Superior temporal gyrus (tissue), 1 donor: ENCODE measurements around the gene BLOC1S5.
"Not testable (repeated sequence)": the region's sequence is repeated elsewhere in the genome, so short reads cannot be mapped to it uniquely, and the experiment has no call there.

Experiments used
- DNase-seq: peaks from one replicate; pipeline ENCODE4 v3.0.0-alpha.2; 2016; ENCODE audit errors: extremely low spot score

BLOC1S5 gene

GRCh38 chr6:8080362-8081151 is 16.4 kb upstream of the BLOC1S5 start:
- no peak for DNase-seq

- DNase-seq = no peak
Measured at GRCh38 chr6:8079126-8079525, 14.9 kb upstream of the BLOC1S5 start.

GRCh38 chr6:8077991-8078390 is 13.8 kb upstream of the BLOC1S5 start:
- no peak for DNase-seq

GRCh38 chr6:8075704-8076103 is 11.5 kb upstream of the BLOC1S5 start:
- no peak for DNase-seq

DNA sequence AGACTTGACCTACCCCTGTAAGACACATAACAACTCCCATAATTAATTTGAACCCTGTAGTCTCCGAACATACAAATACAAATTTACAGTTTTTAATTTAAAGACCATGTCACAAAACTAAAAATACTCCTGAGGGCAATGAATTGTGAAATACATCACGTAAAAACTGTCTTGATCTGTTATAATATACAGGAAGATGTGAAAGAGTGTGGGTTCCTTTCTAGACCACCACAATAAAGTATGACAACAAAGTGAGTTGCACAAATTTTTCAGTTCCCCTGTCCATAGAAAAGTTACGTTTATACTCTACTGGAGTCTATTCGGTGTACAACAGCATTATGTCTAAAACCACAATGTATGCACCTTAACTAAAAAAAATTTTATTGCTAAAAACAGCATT is 11.0 kb upstream of the BLOC1S5 start:
- no peak for DNase-seq

DNA sequence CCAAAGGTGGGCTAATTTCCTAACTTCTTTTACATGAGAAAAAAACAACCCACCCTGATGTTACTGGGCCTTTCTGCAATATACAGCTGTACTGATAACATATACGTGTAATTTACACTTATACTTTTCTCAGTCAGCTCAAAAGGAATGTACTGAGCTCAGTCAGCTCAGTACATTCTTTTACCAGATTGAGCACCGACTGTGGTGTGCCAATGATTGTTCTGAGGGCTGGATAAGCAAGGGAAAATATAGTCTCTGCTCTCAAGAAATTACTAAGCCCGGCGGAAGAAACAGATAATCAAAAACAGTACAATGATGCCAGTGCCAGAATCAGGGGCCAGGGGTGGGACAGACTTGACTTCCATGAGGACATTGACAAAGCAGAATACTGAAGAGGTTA is 10.0 kb upstream of the BLOC1S5 start:
- no peak for DNase-seq

GRCh38 chr6:8073758-8074157 is 9.6 kb upstream of the BLOC1S5 start:
- DNase-seq = no peak

DNA sequence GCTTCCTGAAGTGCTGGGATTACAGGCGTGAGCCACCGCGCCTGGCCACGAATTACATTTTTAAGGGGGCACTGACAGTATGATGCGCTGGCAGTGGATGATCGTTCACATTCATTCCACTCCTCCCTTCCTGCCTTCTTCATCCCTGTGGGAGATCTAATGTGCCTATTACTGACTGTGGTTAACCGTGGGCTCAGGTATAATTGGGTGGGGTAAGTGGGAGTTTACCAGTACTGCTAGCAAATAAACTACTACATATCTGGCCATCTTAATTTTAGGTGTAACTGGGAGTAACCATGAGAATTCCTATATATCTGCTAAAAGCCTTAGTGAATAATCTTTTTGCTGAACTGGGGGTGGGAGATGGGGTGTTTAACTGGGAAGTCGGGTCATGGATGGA is 6.5 kb upstream of the BLOC1S5 start:
- DNase-seq = no peak

- no peak for DNase-seq
Measured at GRCh38 chr6:8069631-8070284, 5.6 kb upstream of the BLOC1S5 start.

GRCh38 chr6:8069151-8069550 is 5.0 kb upstream of the BLOC1S5 start:
- no peak for DNase-seq

GRCh38 chr6:8066108-8066507 is 1.9 kb upstream of the BLOC1S5 start:
- DNase-seq = no peak

DNA sequence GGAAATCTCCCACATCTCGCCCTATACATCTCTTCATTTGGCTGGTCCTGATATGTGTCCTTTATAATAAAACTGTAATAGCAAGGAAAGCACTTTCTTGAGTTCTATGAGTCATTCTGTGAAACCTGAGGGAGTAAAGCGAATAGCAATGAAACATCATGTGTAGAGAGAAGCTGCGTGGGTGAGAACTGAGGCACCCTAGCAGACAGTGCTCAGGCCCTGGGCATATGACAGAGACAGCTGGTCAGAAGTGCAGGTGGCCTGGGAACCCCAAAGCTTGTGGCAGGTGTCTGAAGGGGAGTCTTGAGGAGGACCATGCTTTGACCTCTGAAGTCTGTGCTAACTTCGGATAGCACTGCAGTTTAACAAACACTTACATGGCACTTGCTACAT is 1.3 kb upstream of the BLOC1S5 start:
- DNase-seq = no peak

- no peak for DNase-seq
Measured at GRCh38 chr6:8064638-8065518, 689 bp upstream of the BLOC1S5 start.

- DNase-seq = no peak
Measured at GRCh38 chr6:8061736-8062135, 2.5 kb downstream of the BLOC1S5 start.

- DNase-seq = no peak
Measured at GRCh38 chr6:8060346-8060745, 3.8 kb downstream of the BLOC1S5 start.

DNA sequence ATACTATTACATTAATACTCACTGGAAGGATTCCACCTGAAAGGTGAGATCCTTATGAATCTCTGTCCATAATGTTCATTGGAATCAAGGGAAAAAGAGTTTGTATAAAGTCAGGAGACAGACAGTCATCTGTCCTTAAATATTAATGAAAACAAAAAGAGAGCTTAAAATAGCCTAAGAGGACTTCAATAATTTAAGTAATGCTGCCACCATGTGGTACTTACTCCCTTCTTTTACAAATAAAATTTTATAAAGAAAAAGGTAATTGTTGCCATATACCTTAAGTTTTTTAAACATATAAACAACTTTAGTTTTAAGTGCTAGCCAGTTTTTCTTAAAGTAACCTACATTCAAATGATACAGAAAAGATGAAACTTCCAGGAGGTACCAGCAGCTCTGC is 5.1 kb downstream of the BLOC1S5 start:
- DNase-seq = peak; percentile 55

GRCh38 chr6:8057793-8058192 is 6.4 kb downstream of the BLOC1S5 start:
- no peak for DNase-seq

GRCh38 chr6:8057263-8057662 is 6.9 kb downstream of the BLOC1S5 start:
- no peak for DNase-seq

DNA sequence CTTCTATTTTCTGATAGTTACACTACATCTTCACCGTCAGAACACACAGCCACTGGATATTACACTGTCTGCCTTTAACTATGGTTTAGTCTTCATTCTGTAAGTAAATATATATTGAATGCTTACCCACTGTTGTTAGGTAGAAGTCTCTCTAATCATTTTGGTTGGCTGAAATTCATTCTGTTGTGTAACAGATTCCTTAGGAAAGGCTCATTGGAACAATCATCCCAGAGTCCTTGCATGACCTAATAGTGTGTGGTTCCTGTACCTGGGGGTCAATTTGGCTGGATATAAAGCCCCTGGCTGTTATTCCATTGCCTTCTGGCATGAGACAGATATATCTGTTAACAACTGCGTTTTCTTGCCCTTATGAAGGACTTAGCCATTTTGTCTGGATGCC is 9.9 kb downstream of the BLOC1S5 start:
- DNase-seq = no peak

DNA sequence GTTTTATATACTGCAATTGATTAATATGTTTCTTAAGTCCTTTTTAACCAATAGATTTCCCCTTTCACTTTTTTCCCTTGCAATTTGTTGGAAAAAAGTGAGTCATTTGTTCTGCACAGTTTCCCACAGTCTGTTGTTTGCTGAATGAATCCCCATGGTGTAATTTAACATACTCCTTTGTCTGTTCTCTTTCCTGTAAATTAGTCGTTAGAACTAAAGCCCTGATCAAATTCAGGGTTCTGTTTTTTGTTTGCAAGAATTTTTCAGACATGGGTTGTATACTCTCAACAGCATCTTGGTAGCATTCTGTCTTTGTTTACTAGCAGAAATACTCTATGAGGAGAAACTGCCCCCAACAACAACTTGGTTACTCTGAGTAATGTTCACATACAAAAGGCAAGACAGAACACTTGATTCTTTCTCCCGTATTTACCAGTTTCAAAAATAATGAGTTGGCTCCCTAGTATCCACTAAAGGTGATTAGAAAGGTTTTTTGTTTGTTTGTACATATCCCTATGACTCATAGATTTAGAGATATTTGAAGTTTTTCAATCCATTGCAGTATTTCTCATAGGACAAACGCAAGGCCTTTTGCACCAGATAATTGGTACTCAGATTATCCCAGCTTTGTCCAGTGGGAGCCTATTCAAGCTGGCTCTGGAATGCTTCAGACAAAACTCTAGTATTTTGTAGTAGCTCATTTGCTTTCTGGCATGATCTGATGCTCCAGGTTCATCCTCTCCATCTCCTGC is 16.5 kb downstream of the BLOC1S5 start:
- no peak for DNase-seq

DNA sequence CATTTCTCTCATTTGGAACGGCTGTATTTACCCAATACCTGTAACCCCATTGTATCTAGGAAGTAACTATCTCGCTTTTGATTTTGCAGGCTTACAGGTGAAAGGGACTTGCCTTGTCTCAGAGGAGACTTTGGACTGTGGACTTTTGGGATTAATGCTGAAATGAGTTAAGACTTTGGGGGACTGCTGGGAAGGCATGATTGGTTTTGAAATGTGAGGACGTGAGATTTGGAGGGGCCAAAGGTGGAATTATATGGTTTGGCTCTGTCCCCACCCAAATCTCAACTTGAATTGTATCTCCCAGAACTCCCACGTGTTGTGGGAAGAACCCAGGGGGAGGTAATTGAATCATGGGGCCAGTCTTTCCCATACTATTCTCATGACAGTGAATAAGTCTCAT is 18.4 kb downstream of the BLOC1S5 start:
- not testable (repeated sequence) for DNase-seq

GRCh38 chr6:8043221-8043620 is 21.0 kb downstream of the BLOC1S5 start:
- DNase-seq = no peak
